GM12892 (cell line): Measurements from ENCODE around the gene DAAM1.

Source experiments
- POLR2A ChIP-seq: IDR thresholded peaks from 2 replicates; pipeline ENCODE4 v1.6.1; 2011; ENCODE audit warnings: low read depth, low read length, control low read depth
- POLR2AphosphoS5 ChIP-seq: IDR thresholded peaks from 2 replicates; pipeline ENCODE4 v1.6.1; 2011; ENCODE audit warnings: low read depth, low read length, control low read depth
- TAF1 ChIP-seq: IDR thresholded peaks from 2 replicates; pipeline ENCODE4 v1.6.1; 2011; ENCODE audit warnings: low read depth, mild to moderate bottlenecking, control low read depth, low read length, borderline replicate concordance

- TF ChIP-seq POLR2A (no peak), POLR2AphosphoS5 (no peak), TAF1 (no peak)
Observed at GRCh38 chr14:59182641-59183040, 5.8 kb upstream of the DAAM1 start.
